ENCODE data around the gene GRHPR.
A peak's percentile ranks its signal among the peaks of the same experiment; 100 is the strongest.
"Not testable (repeated sequence)": the region's sequence is repeated elsewhere in the genome, so short reads cannot be mapped to it uniquely, and the experiment has no call there.

GRHPR gene

GRCh38 chr9:37421914-37422288 lies 595 bp upstream of the GRHPR start:
- DNase-seq (ENCODE audit: low read depth), result no peak

- DNase-seq (ENCODE audit: low read depth), result no peak
Measured at GRCh38 chr9:37423508-37423907, 1.0 kb downstream of the GRHPR start.

- DNase-seq (ENCODE audit: low read depth), result no peak
Measured at GRCh38 chr9:37424204-37424685, 1.7 kb downstream of the GRHPR start.

- no peak for DNase-seq (ENCODE audit: low read depth)
Measured at GRCh38 chr9:37424686-37425297, 2.3 kb downstream of the GRHPR start.

- peak; percentile 14 for DNase-seq (ENCODE audit: low read depth)
Measured at GRCh38 chr9:37425298-37425752, 2.8 kb downstream of the GRHPR start.

GRCh38 chr9:37426431-37426830 lies 3.9 kb downstream of the GRHPR start:
- DNase-seq (ENCODE audit: low read depth), result not testable (repeated sequence)

- DNase-seq (ENCODE audit: low read depth), result no peak
Measured at GRCh38 chr9:37426846-37427245, 4.3 kb downstream of the GRHPR start.

GRCh38 chr9:37428345-37428744 lies 5.8 kb downstream of the GRHPR start:
- DNase-seq (ENCODE audit: low read depth), result no peak

- no peak for DNase-seq (ENCODE audit: low read depth)
Measured at GRCh38 chr9:37429441-37430285, 7.2 kb downstream of the GRHPR start.

GRCh38 chr9:37430841-37431597 lies 8.5 kb downstream of the GRHPR start:
- DNase-seq (ENCODE audit: low read depth), result peak; percentile 21

GRCh38 chr9:37432020-37432419 lies 9.5 kb downstream of the GRHPR start:
- no peak for DNase-seq (ENCODE audit: low read depth)

- DNase-seq (ENCODE audit: low read depth), result no peak
Measured at GRCh38 chr9:37433867-37434371, 11.4 kb downstream of the GRHPR start.

GRCh38 chr9:37436540-37436939 lies 14.0 kb downstream of the GRHPR start:
- DNase-seq (ENCODE audit: low read depth), result no peak

- DNase-seq (ENCODE audit: low read depth), result no peak
Measured at GRCh38 chr9:37437010-37437409, 14.5 kb downstream of the GRHPR start.

- no peak for DNase-seq (ENCODE audit: low read depth)
Measured at GRCh38 chr9:37437621-37438020, 15.1 kb downstream of the GRHPR start.

GRCh38 chr9:37438359-37438758 lies 15.9 kb downstream of the GRHPR start:
- DNase-seq (ENCODE audit: low read depth), result no peak

- no peak for DNase-seq (ENCODE audit: low read depth)
Measured at GRCh38 chr9:37441776-37442370, 19.4 kb downstream of the GRHPR start.

- no peak for DNase-seq (ENCODE audit: low read depth)
Measured at GRCh38 chr9:37442556-37442955, 20.1 kb downstream of the GRHPR start.

GRCh38 chr9:37443566-37443965 lies 21.1 kb downstream of the GRHPR start:
- DNase-seq (ENCODE audit: low read depth), result no peak

GRCh38 chr9:37444890-37445289 lies 22.4 kb downstream of the GRHPR start:
- no peak for DNase-seq (ENCODE audit: low read depth)

- DNase-seq (ENCODE audit: low read depth), result no peak
Measured at GRCh38 chr9:37445832-37446231, 23.3 kb downstream of the GRHPR start.

- DNase-seq (ENCODE audit: low read depth), result peak; percentile 16
Measured at GRCh38 chr9:37446401-37446800, 23.9 kb downstream of the GRHPR start.
